Hematopoietic multipotent progenitor cell treated with erythropoietin and hydrocortisone succinate and interleukin-3 and kit ligand, for 6 days (in vitro differentiated cells): Measurements from ENCODE around the gene YWHAH.
A peak's percentile ranks its signal among the peaks of the same experiment; 100 is the strongest.

Experiments
- DNase-seq: peaks from one replicate; pipeline ENCODE4 v3.0.0-alpha.2; 2015

Gene YWHAH

DNA sequence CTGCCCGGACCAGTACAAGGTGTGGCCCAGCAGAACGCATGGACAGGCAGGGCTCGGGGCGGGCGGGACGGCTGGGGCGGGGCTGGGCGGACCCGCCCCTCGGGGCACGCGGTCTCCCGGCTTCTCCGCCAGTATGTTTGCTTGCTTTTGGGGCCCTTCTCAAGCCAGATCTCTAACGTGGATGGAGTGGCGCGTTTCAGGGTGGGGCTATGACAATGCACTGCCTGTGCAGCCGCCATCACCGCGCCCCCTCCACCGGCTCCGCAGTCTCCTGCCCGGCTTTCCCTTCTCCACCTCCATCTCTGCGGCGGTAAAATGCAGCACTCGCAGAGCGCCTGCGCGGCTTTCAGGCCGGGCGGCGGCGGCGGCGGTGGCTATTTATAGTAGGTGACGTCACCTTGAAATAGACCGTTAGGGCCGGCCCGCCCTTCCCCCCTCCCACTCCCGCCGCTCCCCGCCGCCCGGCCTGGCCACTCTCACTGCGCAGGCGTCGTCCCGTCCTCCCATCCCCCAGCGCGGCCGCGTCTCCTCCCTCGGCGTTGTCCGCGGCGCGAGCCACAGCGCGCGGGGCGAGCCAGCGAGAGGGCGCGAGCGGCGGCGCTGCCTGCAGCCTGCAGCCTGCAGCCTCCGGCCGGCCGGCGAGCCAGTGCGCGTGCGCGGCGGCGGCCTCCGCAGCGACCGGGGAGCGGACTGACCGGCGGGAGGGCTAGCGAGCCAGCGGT is at the start of gene YWHAH:
TSS of gene YWHAH (plus strand) at position 558 of the 722 bp plus-strand sequence. CDS start 199 bp downstream, outside the sequence.
- DNase-seq = peak; percentile 98

DNA sequence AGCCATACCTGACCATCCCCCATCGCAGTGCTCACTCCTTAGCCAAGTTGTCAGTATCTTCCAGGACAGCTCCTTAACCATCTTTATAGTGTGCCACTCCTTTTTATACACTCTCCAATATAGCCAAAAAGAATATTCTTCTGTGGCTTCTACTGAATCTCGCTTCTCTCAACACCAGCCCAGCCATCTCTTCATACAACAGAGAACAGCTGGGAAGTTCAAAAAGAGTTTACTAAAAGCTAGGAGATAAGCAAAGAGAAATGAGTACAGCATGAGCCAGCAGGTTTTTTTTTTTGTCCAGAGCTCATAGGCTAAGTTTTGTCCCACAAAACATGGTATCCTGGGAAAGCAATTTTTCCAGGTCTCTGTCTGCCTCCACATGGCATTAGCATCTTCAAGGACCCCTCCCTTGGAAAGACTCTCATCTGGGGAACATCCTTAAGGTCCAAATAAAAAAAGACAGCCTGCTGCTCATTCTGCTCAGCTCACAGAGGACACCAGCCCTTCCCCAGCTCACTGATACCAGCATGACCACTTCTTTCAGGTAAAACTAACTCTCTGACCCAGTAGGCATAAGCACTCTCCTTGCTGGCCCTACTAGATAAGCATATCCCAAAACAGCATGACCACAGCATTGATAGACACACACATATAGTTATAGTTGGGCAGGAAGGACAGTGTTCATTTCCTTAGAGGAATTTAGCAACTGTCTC is 48.8 kb upstream of the YWHAH start:
- peak; percentile 79 for DNase-seq

DNA sequence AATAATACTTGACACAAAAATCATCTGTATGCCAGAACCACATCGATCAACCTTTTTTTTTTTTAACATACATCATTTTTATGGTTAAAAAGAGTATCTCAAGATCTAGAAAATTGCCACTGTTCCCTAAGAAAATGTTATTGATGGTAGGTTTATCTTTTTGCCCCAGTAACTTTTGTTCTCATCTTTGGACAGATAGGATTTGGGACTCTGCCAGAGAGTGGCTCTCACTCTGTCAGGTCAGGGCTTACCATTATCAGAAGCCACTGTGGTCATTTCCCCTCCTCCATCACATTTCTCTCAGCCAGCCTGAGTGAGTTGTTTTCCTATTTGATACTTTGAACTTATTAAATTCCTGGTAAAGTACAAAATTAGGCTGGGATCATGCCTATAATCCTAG is 47.9 kb upstream of the YWHAH start:
- peak; percentile 70 for DNase-seq

DNA sequence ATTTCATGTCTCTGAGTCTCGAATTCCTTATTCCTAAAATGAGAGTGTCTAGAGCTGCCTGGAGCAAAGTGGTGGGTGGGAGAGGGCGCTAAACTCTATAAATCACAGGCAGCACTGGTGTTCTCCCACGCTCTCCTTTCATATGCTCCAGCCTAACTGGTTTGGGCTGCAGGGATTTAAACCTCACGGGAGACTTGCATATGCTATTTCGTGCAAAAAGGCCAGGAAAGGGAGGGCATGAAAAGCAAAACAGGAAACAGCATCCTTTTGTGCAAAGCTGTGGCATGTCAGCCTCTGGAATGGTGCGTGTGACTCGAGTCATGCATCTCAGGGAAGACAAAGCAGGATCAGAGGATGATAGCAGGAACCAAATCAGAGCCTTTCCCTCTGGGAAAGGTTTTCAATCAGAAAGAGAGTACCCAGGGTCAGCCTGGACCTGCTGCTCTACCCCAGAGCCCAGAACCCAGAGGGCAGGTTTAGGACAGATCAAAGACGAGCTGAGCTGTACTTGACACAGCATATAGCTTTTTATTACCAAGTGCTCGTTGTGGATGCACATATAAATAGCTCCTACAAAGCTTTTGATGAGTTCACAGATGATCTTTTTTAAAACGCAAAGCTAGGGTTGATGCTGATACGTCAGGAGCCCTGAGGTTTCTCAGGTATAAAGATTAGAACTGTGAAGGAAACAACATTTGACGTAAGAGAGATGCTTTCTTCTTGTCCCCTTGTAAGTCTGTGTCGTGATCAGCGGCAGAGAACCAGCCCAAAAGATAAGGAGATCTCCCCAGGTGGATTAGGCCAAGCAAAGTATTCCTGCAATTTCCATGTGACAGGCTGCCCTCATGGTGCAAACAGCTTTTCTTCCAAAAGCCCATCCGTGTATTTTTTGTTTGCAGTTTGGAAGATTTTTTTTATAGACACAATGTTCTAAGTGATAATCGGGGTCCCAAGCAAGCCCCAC is 46.2 kb upstream of the YWHAH start:
- no peak for DNase-seq

DNA sequence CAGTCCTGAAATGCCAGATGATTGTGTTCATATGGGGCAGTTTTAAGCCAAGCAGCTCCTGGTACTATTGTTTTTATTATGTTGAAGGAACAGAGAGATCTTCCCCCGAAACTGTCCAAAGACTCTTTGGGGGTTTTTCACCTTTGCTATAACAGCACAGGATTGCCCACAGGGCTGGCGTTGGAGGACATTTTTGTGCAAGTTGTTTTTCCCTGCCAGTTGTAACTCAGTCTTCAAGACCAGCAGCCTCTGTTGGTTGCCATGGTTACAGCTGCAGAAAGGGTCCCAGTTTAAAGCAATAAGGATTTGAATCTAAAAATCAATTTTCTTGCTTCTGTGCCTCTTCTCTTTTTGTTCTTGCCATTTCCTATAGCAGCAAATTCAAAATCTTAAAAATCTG is 45.4 kb upstream of the YWHAH start:
- DNase-seq = no peak

DNA sequence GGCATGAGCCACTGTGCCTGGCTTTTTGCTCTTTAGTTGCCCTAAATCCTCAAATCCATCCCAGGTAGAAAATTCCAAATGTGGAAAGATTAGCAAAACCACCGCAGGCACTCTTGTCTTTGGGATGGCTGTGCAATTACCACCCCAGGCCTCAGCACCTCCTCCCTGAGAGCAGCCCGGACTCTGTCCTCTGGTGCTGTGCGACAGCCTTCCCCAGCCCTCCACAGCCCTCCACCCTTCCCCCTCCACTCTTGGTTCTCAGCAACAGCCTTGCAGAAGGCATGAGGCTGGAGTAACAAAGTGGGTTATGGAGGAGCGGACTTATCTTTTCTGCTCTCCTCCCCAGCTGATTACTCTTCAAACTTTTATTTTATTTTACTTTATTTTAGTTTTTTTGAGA is 44.7 kb upstream of the YWHAH start:
- no peak for DNase-seq

DNA sequence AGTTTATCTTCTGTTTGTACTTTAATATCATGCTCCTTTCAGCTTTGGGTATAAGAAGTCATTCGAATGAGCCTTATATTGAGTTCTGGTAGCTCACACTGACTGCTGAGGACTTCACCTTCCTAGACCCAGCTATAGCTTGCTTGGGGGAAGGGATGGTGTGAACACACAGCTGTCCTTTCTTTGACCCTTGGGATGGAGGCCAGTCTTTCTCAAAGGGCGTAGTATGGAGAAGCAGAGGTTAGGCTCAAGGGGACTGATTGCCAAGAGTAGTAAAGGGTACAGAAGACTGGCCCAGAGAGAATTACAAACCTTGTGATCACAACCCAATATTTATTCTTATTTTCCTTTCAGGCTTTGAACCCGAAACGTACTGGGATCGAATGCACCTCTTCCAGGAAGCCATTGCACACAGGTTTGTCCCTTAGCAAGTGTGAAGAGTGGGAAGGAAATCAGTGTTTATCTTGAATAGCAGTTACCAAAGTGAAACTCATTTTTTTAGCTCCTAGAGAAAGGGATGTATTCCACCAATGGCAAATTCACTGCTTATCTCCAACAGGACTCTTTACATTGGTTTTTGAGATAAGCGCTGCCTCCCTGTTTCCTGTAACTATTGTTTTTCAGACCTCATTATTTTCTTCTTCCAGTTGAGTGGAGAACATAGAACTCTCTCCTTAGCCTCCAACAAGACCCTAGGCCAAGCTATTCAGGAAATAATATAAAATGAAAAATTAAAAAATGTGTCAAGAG is 42.8 kb upstream of the YWHAH start:
- DNase-seq = peak; percentile 80

DNA sequence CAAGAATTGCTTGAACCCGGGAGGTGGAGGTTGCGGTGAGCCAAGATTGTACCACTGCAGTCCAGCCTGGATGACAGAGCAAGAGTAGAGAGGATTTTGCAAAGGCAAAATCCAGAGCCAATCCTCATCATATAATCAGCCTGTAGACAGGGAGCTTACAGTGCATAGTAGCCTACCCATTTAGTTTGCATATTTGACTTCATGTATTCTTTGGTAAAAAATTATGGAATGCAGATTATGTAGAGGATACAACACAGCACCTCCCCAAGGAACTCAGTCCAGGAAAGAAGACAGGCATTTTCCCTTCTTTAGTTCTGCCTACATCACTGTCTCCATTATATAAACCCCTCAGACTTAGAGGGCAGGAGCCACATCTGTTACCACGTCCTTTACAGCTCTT is 39.7 kb upstream of the YWHAH start:
- no peak for DNase-seq

DNA sequence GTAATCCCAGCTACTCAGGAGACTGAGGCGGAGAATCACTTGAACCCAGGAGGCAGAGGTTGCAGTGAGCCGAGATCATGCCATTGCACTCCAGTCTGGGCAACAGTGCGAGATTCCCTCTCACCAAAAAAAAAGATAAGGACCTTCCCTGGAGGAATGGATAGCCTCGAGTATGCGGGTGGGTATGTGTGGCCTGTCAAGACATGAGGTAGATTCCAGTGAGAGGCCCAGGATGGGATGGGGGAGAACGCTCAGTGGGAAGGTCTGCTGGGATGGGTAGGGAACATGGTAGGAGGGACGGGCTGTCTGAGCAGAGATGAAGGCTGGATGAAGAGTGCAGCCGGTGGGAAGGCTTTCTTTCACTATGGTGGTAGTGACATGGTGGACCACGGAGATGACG is 39.0 kb upstream of the YWHAH start:
- DNase-seq = no peak

DNA sequence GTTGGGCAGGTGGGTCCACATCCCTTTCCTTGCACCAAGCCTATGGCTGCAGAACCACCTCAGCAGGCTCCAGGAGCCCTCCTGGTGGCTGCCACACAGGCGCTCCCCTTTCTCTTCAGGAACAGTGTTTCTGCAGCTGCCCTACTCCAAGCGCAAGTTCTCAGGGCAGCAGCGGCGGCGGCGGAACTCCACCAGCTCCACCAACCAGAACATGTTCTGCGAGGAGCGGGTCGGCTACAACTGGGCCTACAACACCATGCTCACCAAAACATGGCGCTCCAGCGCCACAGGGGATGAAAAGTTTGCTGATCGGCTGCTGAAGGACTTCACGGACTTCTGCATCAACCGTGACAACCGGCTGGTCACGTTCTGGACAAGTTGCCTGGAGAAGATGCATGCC is 38.2 kb upstream of the YWHAH start:
- no peak for DNase-seq

DNA sequence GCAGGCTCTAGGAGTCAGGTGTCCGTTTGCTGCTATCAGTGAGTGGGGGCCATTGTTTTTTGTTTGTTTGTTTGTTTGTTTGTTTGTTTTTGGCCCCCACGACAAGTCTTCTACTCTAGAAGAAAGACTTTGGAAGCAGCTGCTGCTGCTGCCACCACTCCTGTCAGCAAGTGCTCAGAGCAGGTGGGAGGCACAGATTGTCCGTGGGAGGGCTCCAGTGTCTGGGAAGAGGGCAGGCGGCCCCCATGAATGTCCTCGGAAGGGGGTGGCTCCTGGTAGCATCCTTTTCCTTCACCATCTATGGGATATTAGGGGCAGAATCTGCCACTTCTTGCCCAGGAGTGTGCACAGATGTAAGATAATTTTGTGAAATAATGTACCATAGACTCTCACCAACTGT is 37.8 kb upstream of the YWHAH start:
- no peak for DNase-seq

DNA sequence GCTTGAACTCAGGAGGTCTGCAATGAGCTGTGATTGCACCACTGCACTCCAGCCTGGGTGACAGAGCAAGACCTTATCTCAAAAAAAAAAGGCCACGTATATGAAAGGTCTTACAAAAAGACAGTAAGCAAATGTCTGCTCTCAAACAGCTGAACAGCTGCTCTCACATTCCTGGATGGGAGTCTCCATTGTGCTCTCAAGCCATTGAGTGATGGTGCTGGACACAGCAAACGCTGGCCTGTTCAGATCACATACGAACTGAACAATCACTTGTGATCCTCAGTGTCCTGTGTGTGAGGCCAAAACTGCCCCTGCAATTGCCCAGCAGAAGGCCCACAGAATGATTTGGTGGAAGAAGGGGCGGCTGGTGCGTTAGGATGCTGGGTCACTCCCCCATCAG is 34.4 kb upstream of the YWHAH start:
- DNase-seq = no peak

DNA sequence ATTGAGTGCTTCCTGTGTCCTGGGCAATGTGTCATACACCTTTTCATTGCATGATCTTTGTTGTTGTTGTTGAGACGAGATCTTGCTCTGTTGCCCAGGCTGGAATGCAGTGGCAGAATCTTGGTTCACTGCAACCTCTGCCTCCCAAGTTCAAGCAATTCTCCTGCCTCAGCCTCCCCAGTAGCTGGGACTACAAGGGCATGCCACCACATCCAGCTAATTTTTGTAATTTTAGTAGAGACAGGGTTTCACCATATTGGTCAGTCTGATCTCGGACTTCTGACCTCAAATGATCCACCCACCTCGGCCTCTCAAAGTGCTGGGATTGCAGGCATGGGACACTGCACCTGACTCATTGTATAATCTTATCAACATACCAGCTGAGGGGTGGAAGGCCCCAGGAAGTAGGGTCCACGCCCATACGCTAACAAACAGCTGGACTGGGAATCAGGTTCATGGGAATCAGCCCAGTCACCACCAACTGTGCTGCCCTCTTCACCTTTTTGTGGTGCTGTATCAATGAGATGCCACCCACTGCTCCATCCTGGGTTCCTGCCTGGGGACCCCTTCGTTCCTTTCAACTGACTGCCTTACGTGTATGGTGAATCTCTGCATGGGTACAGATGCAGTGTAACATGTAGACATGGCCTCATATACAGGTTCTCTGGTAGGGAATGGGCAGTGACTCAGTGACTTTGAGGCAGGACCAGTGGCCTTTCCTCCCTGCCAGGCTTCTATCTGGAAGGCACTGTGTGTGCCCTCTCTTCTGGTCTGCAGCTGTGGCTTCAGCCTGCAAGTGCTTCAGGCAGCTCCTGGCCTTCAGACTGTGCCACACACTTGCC is 32.5 kb upstream of the YWHAH start:
- DNase-seq = no peak

DNA sequence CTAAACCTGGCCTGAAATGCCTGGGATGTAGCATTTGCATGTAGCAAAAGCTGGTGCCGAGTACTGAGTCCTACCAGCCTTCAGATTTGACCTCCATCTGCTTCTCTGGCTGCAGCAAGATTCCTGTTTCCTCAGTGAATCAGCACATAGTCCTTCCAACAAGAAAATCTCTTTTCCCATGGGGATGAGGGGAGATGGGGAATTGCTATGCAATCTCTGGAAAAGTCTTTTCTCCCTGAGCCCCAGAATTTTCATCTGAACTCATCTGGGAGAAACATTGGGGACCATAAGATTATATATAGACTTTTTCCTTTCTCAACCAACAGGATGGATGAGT is 32.0 kb upstream of the YWHAH start:
- no peak for DNase-seq

DNA sequence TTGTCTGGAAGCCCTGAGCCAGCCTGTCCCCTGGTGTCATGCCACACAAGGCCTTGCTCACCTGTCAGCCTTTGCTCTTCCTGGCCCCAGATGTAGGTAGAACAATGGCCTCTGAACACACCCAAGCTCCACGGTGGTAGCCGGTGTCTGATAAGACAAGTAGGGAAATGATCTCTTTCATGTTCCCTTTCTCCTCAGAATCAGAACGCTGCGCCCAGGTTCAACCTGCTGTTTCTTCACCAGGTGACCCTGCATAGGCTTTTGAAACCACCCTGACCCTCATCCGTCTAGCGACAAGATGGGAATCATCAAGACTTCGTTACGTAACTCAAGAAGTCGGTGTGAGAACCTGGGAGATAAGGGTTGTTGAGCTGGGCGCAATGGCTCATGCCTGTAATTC is 28.7 kb upstream of the YWHAH start:
- no peak for DNase-seq

DNA sequence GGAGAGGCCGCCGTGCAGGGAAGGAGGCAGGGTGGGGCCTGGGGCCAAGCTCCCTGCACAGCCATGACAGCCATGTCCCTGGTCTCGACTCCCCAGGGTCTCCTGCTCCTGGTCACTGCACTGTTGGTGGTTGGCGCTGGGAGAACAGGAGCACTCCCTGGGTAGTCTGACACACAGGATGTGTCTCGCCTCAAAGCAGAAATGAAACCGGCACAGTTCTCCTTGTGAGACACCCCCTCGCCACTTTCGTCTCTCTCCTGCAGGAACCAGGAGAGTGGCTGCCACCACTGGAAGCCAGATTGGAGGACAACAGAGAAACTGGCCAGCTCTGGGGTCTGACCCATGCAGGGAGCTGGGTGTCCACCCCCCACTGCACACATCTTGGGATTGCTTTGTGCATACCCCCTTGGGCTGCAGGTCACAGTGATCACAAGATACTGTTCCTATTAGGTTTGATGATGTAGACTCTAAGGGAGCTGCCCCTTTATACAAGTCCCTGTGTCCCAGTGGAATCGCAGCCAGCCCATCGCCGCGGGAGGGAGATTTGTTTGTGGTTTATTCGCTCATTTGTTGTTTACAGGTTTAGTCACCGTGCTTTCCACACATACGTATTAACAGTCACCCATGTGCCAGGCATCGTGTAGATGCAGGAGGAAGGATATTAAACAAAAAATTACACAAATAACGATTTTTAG is 27.0 kb upstream of the YWHAH start:
- DNase-seq = no peak

DNA sequence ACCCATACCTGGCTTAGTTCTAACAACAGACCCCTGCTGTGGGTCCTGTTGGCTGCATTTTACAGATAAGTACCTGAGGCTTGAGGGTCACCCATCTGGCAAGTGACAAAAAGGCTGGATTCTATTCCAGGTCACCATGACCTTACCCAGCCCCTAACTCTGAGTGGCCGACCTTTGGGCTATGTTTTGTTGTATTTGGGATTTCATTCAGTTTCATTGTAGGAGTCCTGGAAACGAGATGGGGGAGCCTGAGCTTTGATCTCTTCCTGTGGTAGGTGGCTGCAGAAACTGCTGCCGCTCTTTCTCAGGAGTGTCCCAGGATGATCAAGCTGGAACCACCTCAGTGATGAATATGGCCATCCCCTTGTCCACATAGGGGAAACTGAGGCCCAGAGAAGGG is 24.6 kb upstream of the YWHAH start:
- no peak for DNase-seq

DNA sequence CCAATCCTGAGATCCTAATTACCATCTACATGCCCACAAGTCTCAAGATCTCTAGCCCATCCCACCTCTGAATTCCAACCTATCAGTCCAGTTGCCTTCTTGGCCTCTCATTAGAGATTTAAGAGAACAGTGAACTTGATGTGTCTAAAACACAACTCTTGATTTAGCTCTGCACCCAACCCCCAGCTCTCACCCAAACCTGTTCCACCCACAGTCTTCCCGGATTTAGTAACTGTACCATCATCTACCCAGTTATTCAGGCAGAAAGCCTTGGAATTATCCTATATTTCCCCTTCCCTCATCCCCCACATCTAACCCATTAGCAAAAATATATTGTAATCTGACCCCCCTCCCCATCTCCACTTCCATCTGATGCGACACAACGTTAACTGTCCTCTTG is 24.0 kb upstream of the YWHAH start:
- no peak for DNase-seq

DNA sequence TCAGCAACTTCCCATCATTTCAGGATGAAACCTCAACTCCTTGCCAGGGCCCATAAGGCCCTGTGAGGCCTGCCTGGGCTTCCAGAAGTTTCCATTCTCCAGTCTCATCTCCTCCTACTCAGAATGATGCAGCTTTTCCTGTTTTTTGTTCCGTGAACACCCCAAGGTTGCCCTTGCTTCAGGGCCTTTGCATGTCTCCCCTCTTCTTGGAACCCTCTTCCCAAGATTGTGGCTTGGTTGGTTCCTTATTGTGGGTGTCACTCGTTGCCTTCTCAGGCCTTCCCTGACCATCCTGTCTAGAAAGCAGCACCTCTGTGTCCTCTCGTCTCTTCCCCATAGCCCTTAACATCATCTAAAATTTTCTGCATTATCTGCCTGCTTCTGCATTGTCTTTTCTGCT is 23.2 kb upstream of the YWHAH start:
- DNase-seq = no peak

DNA sequence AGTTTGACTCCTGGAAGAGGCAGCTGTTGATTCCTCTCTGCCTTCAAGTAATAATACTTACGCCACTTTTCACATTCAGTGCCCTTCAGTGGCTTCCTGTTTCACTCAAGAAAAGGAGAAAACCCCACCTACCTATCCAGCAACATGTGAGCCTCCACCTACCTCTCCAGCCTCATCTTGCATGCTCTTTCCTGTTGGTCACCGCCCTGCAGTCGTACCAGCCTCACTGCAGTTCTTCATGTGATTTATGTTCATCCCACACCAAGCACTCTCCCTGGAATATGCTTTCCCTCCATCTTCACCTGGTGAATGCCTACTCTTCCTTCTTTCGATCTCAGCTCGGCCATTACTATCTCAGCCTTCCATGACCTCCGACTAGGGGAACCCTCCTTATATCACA is 21.8 kb upstream of the YWHAH start:
- DNase-seq = no peak

DNA sequence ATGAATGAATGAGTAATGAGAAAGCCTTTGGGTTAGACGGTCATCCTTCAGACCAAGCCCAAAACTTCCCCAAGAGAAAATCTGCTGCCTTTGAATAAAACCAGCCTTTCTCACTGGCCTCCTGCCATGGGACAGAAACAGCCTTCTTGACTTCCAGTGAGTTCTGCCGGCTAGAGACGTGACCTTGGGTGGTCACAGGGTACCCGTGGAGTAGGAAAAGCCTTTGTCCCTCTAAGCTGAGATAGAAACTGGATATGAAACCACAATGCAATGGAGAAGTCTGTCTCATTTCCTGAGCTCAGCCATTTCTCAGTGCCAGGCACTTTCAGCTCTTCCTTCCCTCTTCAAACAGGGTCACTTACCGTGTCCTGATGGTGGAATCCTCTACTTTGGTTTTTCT is 21.2 kb upstream of the YWHAH start:
- DNase-seq = no peak
